Trophoblast cell (in vitro differentiated cells and primary cell): ENCODE measurements around the gene PNCK.
"Not testable (repeated sequence)": the region's sequence is repeated elsewhere in the genome, so short reads cannot be mapped to it uniquely, and the experiment has no call there.

Source experiments
- DNase-seq, 2 donors: peaks; one replicate each; pipeline ENCODE4 v3.0.0-alpha.2; 2016
- H2AFZ ChIP-seq: 2 replicates; pipeline ENCODE4 v1.6.1; 2013; ENCODE audit warnings: low read length, moderate library complexity, mild to moderate bottlenecking; ENCODE audit not compliant: insufficient read depth, poor library complexity
- H2AK5ac ChIP-seq: 2 replicates; pipeline ENCODE4 v1.6.1; 2013; ENCODE audit warnings: mild to moderate bottlenecking, low read length
- H2BK120ac ChIP-seq: 2 replicates; pipeline ENCODE4 v1.6.1; 2013; ENCODE audit warnings: low read length, mild to moderate bottlenecking, moderate library complexity; ENCODE audit not compliant: insufficient read depth, poor library complexity
- H2BK12ac ChIP-seq: 2 replicates; pipeline ENCODE4 v1.6.1; 2013; ENCODE audit warnings: mild to moderate bottlenecking, low read length, moderate library complexity
- H2BK5ac ChIP-seq: 2 replicates; pipeline ENCODE4 v1.6.1; 2013; ENCODE audit warnings: low read length, low read depth, moderate library complexity, mild to moderate bottlenecking; ENCODE audit not compliant: poor library complexity
- H3K14ac ChIP-seq: 2 replicates; pipeline ENCODE4 v1.6.1; 2013; ENCODE audit warnings: mild to moderate bottlenecking, low read length
- H3K18ac ChIP-seq: 2 replicates; pipeline ENCODE4 v1.6.1; 2013; ENCODE audit warnings: mild to moderate bottlenecking, low read length
- H3K23ac ChIP-seq: 2 replicates; pipeline ENCODE4 v1.6.1; 2013; ENCODE audit warnings: low read length
- H3K27ac ChIP-seq: 2 replicates; pipeline ENCODE4 v1.5.1; 2013; ENCODE audit warnings: low read depth, mild to moderate bottlenecking, inconsistent platforms, low read length, moderate library complexity
- H3K27me3 ChIP-seq: 2 replicates; pipeline ENCODE4 v1.6.1; 2013; ENCODE audit warnings: inconsistent platforms, mild to moderate bottlenecking, low read length, moderate library complexity; ENCODE audit not compliant: insufficient read depth
- H3K36me3 ChIP-seq, 2 experiments: 1 replicate in 1 of 2; 2 replicates in 1 of 2; pipeline ENCODE4 v1.6.1; 2013; ENCODE audit warnings: low read length in 2 of 2, mild to moderate bottlenecking in 2 of 2, moderate library complexity in 1 of 2; ENCODE audit not compliant: insufficient read depth in 2 of 2, control insufficient read depth in 1 of 2
- H3K4ac ChIP-seq: 2 replicates; pipeline ENCODE4 v1.6.1; 2013; ENCODE audit warnings: low read depth, mild to moderate bottlenecking, low read length, moderate library complexity
- H3K4me1 ChIP-seq, 2 experiments: 1 replicate in 1 of 2; 2 replicates in 1 of 2; pipeline ENCODE4 v1.6.1; 2013; ENCODE audit warnings: low read length in 2 of 2, mild to moderate bottlenecking in 2 of 2, moderate library complexity in 1 of 2; ENCODE audit not compliant: insufficient read depth in 2 of 2, control insufficient read depth in 1 of 2
- H3K4me2 ChIP-seq: 2 replicates; pipeline ENCODE4 v1.6.1; 2013; ENCODE audit warnings: inconsistent platforms, mild to moderate bottlenecking, low read length, moderate library complexity
- H3K4me3 ChIP-seq: 2 replicates; pipeline ENCODE4 v1.5.1; 2013; ENCODE audit warnings: mild to moderate bottlenecking, low read depth, low read length, inconsistent platforms
- H3K79me1 ChIP-seq: one replicate; pipeline ENCODE4 v1.6.1; 2013; ENCODE audit warnings: low read length
- H3K79me2 ChIP-seq: 2 replicates; pipeline ENCODE4 v1.6.1; 2013; ENCODE audit warnings: low read length, mild to moderate bottlenecking; ENCODE audit not compliant: control insufficient read depth, insufficient read depth, poor library complexity
- H3K9ac ChIP-seq: 2 replicates; pipeline ENCODE4 v1.6.1; 2013; ENCODE audit warnings: mild to moderate bottlenecking, low read length
- H3K9me3 ChIP-seq: 2 replicates; pipeline ENCODE4 v1.6.1; 2013; ENCODE audit warnings: low read depth, mild to moderate bottlenecking, control low read depth, inconsistent platforms, low read length; ENCODE audit not compliant: insufficient read depth
- H4K12ac ChIP-seq: 2 replicates; pipeline ENCODE4 v1.6.1; 2013; ENCODE audit warnings: low read depth, mild to moderate bottlenecking, low read length, moderate library complexity
- H4K8ac ChIP-seq: 2 replicates; pipeline ENCODE4 v1.6.1; 2013; ENCODE audit warnings: low read depth, mild to moderate bottlenecking, low read length, moderate library complexity
- H4K91ac ChIP-seq: one replicate; pipeline ENCODE4 v1.6.1; 2013; ENCODE audit warnings: low read depth, mild to moderate bottlenecking, low read length, moderate library complexity
- WGBS: extraction: QIAGEN DNeasy Blood & Tissue Kit; methylation state at CpG from one replicate; pipeline ENCODE4 v1.1.7; 2013; ENCODE audit warnings: missing lambda C conversion rate; ENCODE audit not compliant: insufficient read length, insufficient coverage; ENCODE audit errors: extremely low coverage; 5-methylcytosine and 5-hydroxymethylcytosine counted together

PNCK gene

DNA sequence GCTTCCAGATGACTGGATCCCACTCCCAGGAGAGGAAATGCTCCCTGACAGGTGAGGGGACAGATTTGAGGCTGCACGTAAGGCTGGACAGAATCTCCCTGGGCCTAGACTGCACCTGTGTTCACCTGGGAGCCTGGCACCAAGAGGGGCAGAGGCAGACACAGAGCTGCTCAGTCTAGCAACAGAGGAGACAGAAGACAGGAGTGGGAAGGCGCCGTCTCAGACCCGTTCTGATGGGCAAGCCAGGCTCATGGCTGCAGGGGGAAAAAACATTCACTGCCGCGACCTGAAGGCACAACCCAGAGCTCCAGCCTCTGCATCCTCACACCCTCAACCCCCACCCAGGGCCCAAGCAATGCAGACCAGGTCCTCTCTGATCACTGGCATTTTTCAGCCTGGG, 33.8 kb upstream of the PNCK start:
- no peak overlapping the region for H4K12ac ChIP-seq
- no peak overlapping the region for H4K8ac ChIP-seq
- no peak overlapping the region for H3K9ac ChIP-seq
- H3K4ac ChIP-seq = no peak overlapping the region
- WGBS = no CpG with 5 or more reads among the region's 6 CpGs
- no peak overlapping the region for H3K14ac ChIP-seq
- H3K79me1 ChIP-seq = peaks cover 2% of the 10 kb centered on the region
- no peak overlapping the region for H2BK12ac ChIP-seq
- no peak overlapping the region for H3K18ac ChIP-seq
- H3K4me2 ChIP-seq = no peak overlapping the region
- no peak overlapping the region for H2BK5ac ChIP-seq
- H3K23ac ChIP-seq = no peak overlapping the region
- H3K27me3 ChIP-seq = no peaks in the 10 kb centered on the region
- no peak overlapping the region for H2AFZ ChIP-seq
- H3K4me1 ChIP-seq = peaks cover 5 to 8% of the 10 kb centered on the region in 2 experiments
- no peak overlapping the region for H4K91ac ChIP-seq
- peaks cover 62 to 63% of the 10 kb centered on the region in 2 experiments for H3K36me3 ChIP-seq
- H3K4me3 ChIP-seq = no peak overlapping the region
- H2AK5ac ChIP-seq = no peak overlapping the region
- H3K27ac ChIP-seq = no peak overlapping the region
- H3K79me2 ChIP-seq = no peaks in the 10 kb centered on the region
- DNase-seq = no peak
- H3K9me3 ChIP-seq = no peaks in the 10 kb centered on the region
- H2BK120ac ChIP-seq = no peak overlapping the region

DNA sequence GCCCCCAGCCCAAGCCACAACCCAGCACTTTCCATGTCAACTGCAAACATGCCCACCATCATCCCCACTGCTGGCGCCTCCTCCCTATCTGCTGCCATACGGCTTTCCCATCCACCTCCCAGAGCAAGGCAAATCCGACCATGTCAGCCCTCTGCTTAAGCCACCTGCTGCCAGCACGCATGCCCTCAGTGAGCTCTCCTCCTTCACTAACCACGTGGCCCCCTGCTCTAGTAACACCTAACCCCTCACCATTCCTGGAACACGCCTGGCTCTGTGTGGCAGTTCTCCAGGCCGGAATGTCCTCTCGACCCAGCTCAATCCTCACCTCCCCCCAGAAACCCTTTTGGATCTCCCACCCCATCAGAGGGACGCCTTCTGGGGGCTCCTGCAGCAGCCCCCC, 33.2 kb upstream of the PNCK start:
- Histone ChIP-seq H3K79me2 (no peaks in the 10 kb centered on the region), H2AFZ (no peak overlapping the region), H4K91ac (no peak overlapping the region), H3K18ac (no peak overlapping the region), H2BK12ac (no peak overlapping the region), H3K79me1 (peaks cover 2% of the 10 kb centered on the region), H2BK5ac (no peak overlapping the region), H3K27me3 (no peaks in the 10 kb centered on the region), H3K27ac (no peak overlapping the region), H3K4ac (no peak overlapping the region), H2AK5ac (no peak overlapping the region), H3K9ac (no peak overlapping the region), H3K14ac (no peak overlapping the region), H3K36me3 (peaks cover 66 to 68% of the 10 kb centered on the region in 2 experiments), H3K4me1 (peaks cover 5 to 8% of the 10 kb centered on the region in 2 experiments), H3K9me3 (no peaks in the 10 kb centered on the region), H3K4me3 (no peak overlapping the region), H2BK120ac (no peak overlapping the region), H3K23ac (no peak overlapping the region), H4K12ac (no peak overlapping the region), H3K4me2 (no peak overlapping the region), H4K8ac (no peak overlapping the region)
- WGBS = no CpG with 5 or more reads among the region's 9 CpGs
- no peak for DNase-seq

DNA sequence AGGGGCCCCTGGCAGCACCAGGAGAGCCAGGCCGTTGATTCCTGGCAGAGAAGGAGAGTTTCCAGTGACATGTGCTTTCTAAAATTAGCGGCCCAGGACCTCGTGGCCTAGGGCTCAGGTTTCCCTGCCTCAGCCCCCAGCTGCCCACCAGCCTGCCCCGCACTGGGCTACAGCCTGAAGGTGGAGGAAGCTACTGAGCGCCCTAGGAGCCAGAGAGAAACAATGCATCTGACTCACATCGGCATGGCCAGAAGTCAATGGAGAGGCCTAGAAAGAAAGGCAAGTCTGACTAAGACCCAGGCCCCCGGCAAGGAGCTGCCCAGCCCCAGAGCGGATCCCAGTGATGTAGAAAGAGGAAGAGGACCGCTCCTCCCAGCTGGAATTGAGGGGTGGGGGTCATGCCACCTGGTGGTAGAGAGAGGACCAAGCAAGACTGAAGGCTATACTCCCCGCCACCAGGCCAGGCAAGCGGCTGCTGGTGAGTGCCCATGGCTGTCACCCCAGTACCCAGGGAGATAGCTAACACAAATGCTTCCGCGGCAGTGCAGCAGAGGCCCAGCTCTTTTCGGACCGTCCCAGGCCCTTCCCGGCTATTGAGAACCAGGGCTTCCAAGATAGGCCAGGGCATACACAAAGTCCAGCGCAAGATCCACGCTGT, 31.9 kb upstream of the PNCK start:
- not testable (repeated sequence) for H2BK5ac ChIP-seq, H4K12ac ChIP-seq, H4K8ac ChIP-seq, DNase-seq, H3K14ac ChIP-seq, H2BK12ac ChIP-seq, H4K91ac ChIP-seq, H2AK5ac ChIP-seq, H3K4me3 ChIP-seq, H3K9me3 ChIP-seq, H3K18ac ChIP-seq, H3K79me1 ChIP-seq, H2BK120ac ChIP-seq, H3K9ac ChIP-seq, H3K27ac ChIP-seq, H3K4me1 ChIP-seq, H3K4ac ChIP-seq, H3K79me2 ChIP-seq, H3K27me3 ChIP-seq, H2AFZ ChIP-seq, H3K4me2 ChIP-seq, H3K23ac ChIP-seq
- peaks cover 72 to 73% of the 10 kb centered on the region in 2 experiments for H3K36me3 ChIP-seq
- no CpG with 5 or more reads among the region's 18 CpGs for WGBS

DNA sequence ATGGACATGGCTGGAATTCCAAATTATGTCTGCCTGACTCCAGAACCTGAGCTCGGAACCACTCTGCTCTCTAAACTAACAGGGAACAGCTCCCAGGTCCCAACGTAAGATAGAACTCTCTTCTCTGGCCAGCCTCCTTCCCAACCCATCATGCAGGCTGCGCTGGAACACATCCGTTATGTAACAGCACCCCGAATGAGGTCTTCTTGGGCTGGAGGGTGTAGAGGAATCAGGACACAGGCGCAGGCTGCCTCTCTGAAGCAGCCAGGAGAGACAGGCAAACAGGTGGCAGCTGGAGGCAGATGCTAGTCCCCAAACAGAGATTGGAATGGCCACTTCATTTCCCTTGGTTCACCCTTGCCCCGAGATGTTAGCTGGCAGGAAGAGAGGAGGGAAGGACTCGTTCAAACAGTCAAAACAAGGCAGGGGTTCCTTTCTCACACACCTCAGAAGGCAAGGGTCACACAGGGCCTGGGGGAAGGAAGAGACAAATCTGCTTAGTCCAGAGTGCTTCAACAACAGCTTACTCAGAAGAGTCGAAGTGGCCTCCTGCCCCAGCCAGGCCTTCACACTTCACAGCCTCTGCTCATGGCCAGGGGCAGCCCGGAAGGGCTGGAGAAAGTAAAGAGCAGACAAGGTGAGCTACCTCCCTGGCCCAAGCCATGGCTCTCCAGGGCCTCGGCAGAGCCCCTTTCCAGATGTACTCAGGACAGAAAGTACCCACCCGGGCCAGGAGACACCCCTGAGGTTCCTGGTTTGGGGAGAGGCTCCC, 31.2 kb upstream of the PNCK start:
- H2BK12ac ChIP-seq, H3K27me3 ChIP-seq, H3K79me1 ChIP-seq, H4K12ac ChIP-seq, H3K4me2 ChIP-seq, H3K4me3 ChIP-seq, H3K23ac ChIP-seq, H2AFZ ChIP-seq, H4K91ac ChIP-seq, H3K9me3 ChIP-seq, H3K4ac ChIP-seq, H2BK5ac ChIP-seq, H3K18ac ChIP-seq, H3K79me2 ChIP-seq, H2AK5ac ChIP-seq, H3K9ac ChIP-seq, H4K8ac ChIP-seq, H2BK120ac ChIP-seq, DNase-seq, H3K27ac ChIP-seq, H3K14ac ChIP-seq: not testable (repeated sequence)
- peaks cover 9 to 10% of the 10 kb centered on the region in 2 experiments for H3K4me1 ChIP-seq
- peaks cover 69 to 73% of the 10 kb centered on the region in 2 experiments for H3K36me3 ChIP-seq
- WGBS = no CpG with 5 or more reads among the region's 12 CpGs
